Mammary epithelial cell (primary cell): ENCODE measurements around the gene ELOVL7.

Experiments used
- CTCF ChIP-seq, 2 donors: IDR thresholded peaks in 1 of 2; conservative IDR thresholded peaks in 1 of 2; 2 replicates each; pipeline ENCODE4 v1.5.1; 2011 to 2012; ENCODE audit warnings: inconsistent platforms in 2 of 2, low read length in 2 of 2, mild to moderate bottlenecking in 2 of 2, control low read depth in 1 of 2, low read depth in 1 of 2; ENCODE audit not compliant: insufficient read depth in 1 of 2; ENCODE audit errors: extremely low read depth in 1 of 2
- EZH2 ChIP-seq: IDR thresholded peaks from 2 replicates; pipeline ENCODE4 v1.6.1; 2012; ENCODE audit warnings: low read length, inconsistent platforms, borderline replicate concordance

DNA sequence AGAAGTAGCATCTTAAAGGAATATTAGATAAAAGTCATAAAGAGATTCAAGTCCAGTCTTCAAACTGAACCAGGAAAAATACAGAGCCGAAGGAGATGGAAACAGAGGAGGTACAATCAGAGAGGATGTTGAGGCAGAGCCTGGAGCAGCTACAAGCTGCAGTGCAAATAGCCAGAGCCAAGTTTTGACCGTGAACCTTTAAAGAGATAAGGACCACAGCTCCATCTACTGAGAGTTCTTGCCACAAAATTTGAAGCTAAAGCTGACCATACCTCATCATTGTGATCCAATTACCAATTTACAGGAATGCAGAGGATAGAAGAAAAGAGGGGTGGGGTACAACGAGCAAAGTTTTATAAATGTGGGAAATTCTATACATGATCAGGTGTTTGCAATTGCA lies 133.7 kb downstream of the ELOVL7 start:
- peak in 1 of 2 donors; percentile 9 for TF ChIP-seq CTCF (conservative IDR thresholded peaks at IDR 0.05 in 1 of 2, IDR thresholded peaks at IDR 0.05 in 1 of 2; ENCODE audit: extremely low read depth in 1 of 2, insufficient read depth in 1 of 2, low read depth in 1 of 2, low read length in 2 of 2)
- no peak for TF ChIP-seq EZH2
